HG02623 (cell line): ENCODE measurements around the gene RNF225.
"Not testable (repeated sequence)": the region's sequence is repeated elsewhere in the genome, so short reads cannot be mapped to it uniquely, and the experiment has no call there.

Experiments used
- ATAC-seq: cut with Tn5 transposase; IDR thresholded peaks from one replicate; pipeline ENCODE4 v1.9.1; 2021; ENCODE audit warnings: moderate library complexity; ENCODE audit not compliant: unreplicated experiment

Gene RNF225

GRCh38 chr19:58395220-58395978, at the start of gene RNF225:
TSS of gene RNF225 (plus strand) at chr19:58395656. CDS start at chr19:58396090, 434 bp downstream.
- ATAC-seq = no peak

GRCh38 chr19:58346961-58347929, 48.2 kb upstream of the RNF225 start:
- peak; percentile 85 for ATAC-seq

GRCh38 chr19:58348080-58348479, 47.4 kb upstream of the RNF225 start:
- not testable (repeated sequence) for ATAC-seq

GRCh38 chr19:58349590-58349989, 45.9 kb upstream of the RNF225 start:
- ATAC-seq = no peak

- no peak for ATAC-seq
Observed at GRCh38 chr19:58350001-58350861, 45.2 kb upstream of the RNF225 start.

- no peak for ATAC-seq
Observed at GRCh38 chr19:58350871-58351557, 44.4 kb upstream of the RNF225 start.

- ATAC-seq = no peak
Observed at GRCh38 chr19:58351558-58351878, 43.9 kb upstream of the RNF225 start.

- ATAC-seq = no peak
Observed at GRCh38 chr19:58351990-58352755, 43.3 kb upstream of the RNF225 start.

GRCh38 chr19:58352760-58353671, 42.4 kb upstream of the RNF225 start, which contains the start of gene A1BG:
TSS of gene A1BG (minus strand) at chr19:58353492. CDS start at chr19:58353437, 55 bp downstream.
- no peak for ATAC-seq

- ATAC-seq = no peak
Observed at GRCh38 chr19:58353717-58354477, 41.6 kb upstream of the RNF225 start.

GRCh38 chr19:58354478-58355030, 40.9 kb upstream of the RNF225 start:
- no peak for ATAC-seq

GRCh38 chr19:58355215-58355796, 40.1 kb upstream of the RNF225 start:
- no peak for ATAC-seq

GRCh38 chr19:58355908-58356765, 39.3 kb upstream of the RNF225 start:
- ATAC-seq = no peak

GRCh38 chr19:58356766-58357480, 38.5 kb upstream of the RNF225 start:
- ATAC-seq = no peak

GRCh38 chr19:58357481-58358145, 37.8 kb upstream of the RNF225 start:
- no peak for ATAC-seq
